Measurements from ENCODE around the gene ANKRD16.
"Not testable (repeated sequence)": the region's sequence is repeated elsewhere in the genome, so short reads cannot be mapped to it uniquely, and the experiment has no call there.

DNA sequence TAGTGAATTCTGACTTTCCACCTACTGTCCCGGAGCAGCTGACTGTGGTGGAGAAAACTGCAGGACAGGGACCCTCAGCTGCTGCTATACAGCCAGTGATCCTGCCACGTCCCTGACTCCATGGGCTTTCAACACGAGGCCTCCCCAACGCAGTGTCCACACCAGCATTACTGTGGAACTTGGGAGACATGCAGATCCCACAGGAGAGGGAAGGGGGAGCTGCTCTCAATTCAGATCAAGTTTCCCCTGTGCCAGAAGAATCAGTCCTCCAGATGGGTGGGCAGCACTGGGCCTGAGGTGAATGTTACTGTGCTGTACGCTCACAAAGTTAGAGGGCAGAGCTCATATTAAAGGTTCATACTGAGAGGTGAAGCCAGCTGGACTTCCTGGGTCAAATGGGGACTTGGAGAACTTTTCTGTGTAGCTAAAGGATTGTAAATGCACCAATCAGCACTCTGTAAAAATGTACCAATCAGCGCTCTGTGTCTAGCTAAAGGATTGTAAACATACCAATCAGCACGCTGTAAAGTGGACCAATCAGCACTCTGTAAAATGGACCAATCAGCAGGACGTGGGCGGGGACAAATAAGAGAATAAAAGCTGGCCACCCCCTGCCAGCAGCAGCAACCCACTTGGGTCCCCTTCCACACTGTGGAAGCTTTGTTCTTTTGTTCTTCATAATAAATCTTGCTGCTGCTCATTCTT, 26.6 kb downstream of the ANKRD16 start:
- TF ChIP-seq, protein P1, sequence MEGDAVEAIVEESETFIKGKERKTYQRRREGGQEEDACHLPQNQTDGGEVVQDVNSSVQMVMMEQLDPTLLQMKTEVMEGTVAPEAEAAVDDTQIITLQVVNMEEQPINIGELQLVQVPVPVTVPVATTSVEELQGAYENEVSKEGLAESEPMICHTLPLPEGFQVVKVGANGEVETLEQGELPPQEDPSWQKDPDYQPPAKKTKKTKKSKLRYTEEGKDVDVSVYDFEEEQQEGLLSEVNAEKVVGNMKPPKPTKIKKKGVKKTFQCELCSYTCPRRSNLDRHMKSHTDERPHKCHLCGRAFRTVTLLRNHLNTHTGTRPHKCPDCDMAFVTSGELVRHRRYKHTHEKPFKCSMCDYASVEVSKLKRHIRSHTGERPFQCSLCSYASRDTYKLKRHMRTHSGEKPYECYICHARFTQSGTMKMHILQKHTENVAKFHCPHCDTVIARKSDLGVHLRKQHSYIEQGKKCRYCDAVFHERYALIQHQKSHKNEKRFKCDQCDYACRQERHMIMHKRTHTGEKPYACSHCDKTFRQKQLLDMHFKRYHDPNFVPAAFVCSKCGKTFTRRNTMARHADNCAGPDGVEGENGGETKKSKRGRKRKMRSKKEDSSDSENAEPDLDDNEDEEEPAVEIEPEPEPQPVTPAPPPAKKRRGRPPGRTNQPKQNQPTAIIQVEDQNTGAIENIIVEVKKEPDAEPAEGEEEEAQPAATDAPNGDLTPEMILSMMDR (IDR thresholded peaks at IDR 0.05; ENCODE audit: insufficient read depth, low read depth, low read length), result not testable (repeated sequence)
- TF ChIP-seq EZH2 (IDR thresholded peaks at IDR 0.05; ENCODE audit: insufficient read depth, low read length), result not testable (repeated sequence)

Data from astrocyte (in vitro differentiated cells and primary cell).